Liver (tissue), 9 donors: ENCODE data around the gene NR1I3. TPM values are rescaled to one million over a fixed set of nuclear protein-coding genes. Genes with fewer than 3 reads are reported as not detected.

Experiments used
- DNase-seq: peaks from one replicate; pipeline ENCODE4 v3.0.0-alpha.2; 2017; ENCODE audit warnings: low spot score
- H3K27ac ChIP-seq, 2 donors: one replicate each; pipeline ENCODE4 v1.7.0; 2013; ENCODE audit warnings: inconsistent platforms in 2 of 2, low read length in 2 of 2, control low read depth in 1 of 2, low read depth in 1 of 2, mild to moderate bottlenecking in 1 of 2
- H3K27me3 ChIP-seq, 4 donors: one replicate each; pipeline versions ENCODE4 v1.6.1 to v1.7.0; 2013; ENCODE audit warnings: low read length in 3 of 4, inconsistent platforms in 1 of 4, mild to moderate bottlenecking in 1 of 4, moderate library complexity in 1 of 4; ENCODE audit not compliant: control insufficient read depth in 4 of 4, insufficient read depth in 4 of 4
- H3K36me3 ChIP-seq, 4 donors: one replicate each; pipeline versions ENCODE4 v1.6.1 to v1.7.0; 2013; ENCODE audit warnings: low read length in 3 of 4, mild to moderate bottlenecking in 3 of 4, low read depth in 1 of 4, moderate library complexity in 1 of 4; ENCODE audit not compliant: control insufficient read depth in 4 of 4, insufficient read depth in 3 of 4
- H3K4me1 ChIP-seq, 4 donors: one replicate each; pipeline versions ENCODE4 v1.6.1 to v1.7.0; 2013; ENCODE audit warnings: low read length in 3 of 4, mild to moderate bottlenecking in 3 of 4, moderate library complexity in 1 of 4; ENCODE audit not compliant: control insufficient read depth in 4 of 4, insufficient read depth in 4 of 4
- H3K4me3 ChIP-seq, 3 donors: one replicate each; pipeline versions ENCODE4 v1.6.1 to v1.7.0; 2013; ENCODE audit warnings: low read length in 3 of 3, control low read depth in 1 of 3, low read depth in 1 of 3, mild to moderate bottlenecking in 1 of 3
- H3K9ac ChIP-seq, 2 donors: one replicate each; pipeline ENCODE4 v1.7.0; 2013; ENCODE audit warnings: low read length in 2 of 2, mild to moderate bottlenecking in 2 of 2, moderate library complexity in 2 of 2, control low read depth in 1 of 2, low read depth in 1 of 2
- H3K9me3 ChIP-seq, 4 donors: one replicate each; pipeline versions ENCODE4 v1.6.1 to v1.7.0; 2013; ENCODE audit warnings: low read length in 3 of 4; ENCODE audit not compliant: control insufficient read depth in 4 of 4
- ATF3 ChIP-seq: IDR thresholded peaks from 2 replicates; pipeline ENCODE4 v1.6.1; 2016; ENCODE audit warnings: antibody characterized with exemption
- EGR1 ChIP-seq, 2 donors: IDR thresholded peaks; 2 replicates each; pipeline ENCODE4 v1.6.1; 2016 to 2018; ENCODE audit warnings: antibody characterized with exemption in 2 of 2, low read depth in 2 of 2
- FOXA1 ChIP-seq: IDR thresholded peaks from 2 replicates; pipeline ENCODE4 v1.6.1; 2016; ENCODE audit warnings: antibody characterized with exemption
- FOXA2 ChIP-seq: IDR thresholded peaks from 2 replicates; pipeline ENCODE4 v1.6.1; 2016; ENCODE audit warnings: antibody characterized with exemption
- GABPA ChIP-seq, 2 donors: IDR thresholded peaks in 1 of 2; conservative IDR thresholded peaks in 1 of 2; 2 replicates each; pipeline ENCODE4 v1.6.1; 2016; ENCODE audit warnings: antibody characterized with exemption in 2 of 2, mild to moderate bottlenecking in 1 of 2, moderate library complexity in 1 of 2
- HNF4G ChIP-seq: IDR thresholded peaks from 2 replicates; pipeline ENCODE4 v1.6.1; 2016; ENCODE audit warnings: antibody characterized with exemption
- JUND ChIP-seq, 2 donors: IDR thresholded peaks; 2 replicates each; pipeline ENCODE4 v1.6.1; 2016; ENCODE audit warnings: antibody characterized with exemption in 2 of 2
- RAD21 ChIP-seq, 2 donors: IDR thresholded peaks; 2 replicates each; pipeline ENCODE4 v1.6.1; 2016; ENCODE audit warnings: antibody characterized with exemption in 2 of 2, mild to moderate bottlenecking in 2 of 2
- RXRA ChIP-seq, 2 donors: IDR thresholded peaks; 2 replicates each; pipeline ENCODE4 v1.6.1; 2017 to 2018; ENCODE audit warnings: antibody characterized with exemption in 2 of 2, mild to moderate bottlenecking in 1 of 2
- SP1 ChIP-seq: IDR thresholded peaks from 2 replicates; pipeline ENCODE4 v1.6.1; 2018; ENCODE audit warnings: antibody characterized with exemption, mild to moderate bottlenecking
- TAF1 ChIP-seq: conservative IDR thresholded peaks from 2 replicates; pipeline ENCODE4 v1.6.1; 2016; ENCODE audit warnings: antibody characterized with exemption, mild to moderate bottlenecking
- WGBS: extraction: QIAGEN DNeasy Blood & Tissue Kit; methylation state at CpG from one replicate; pipeline ENCODE4 v1.1.7; 2013; 5-methylcytosine and 5-hydroxymethylcytosine counted together
- polyA plus RNA-seq, 2 donors: library from polyadenylated mRNA; stranded (reverse) in 1 of 2; unstranded in 1 of 2; fragments of 200-250 nt in 1 of 2; fragments of >200 nt in 1 of 2; fragmentation: Nextera tagmentation in 1 of 2; extraction: Ambion mirVana in 1 of 2; gene quantifications; one replicate each; pipeline versions ENCODE4 v1.2.1 to v1.2.3, GENCODE V29; 2013 to 2015
- total RNA-seq, 2 donors: library from RNA; depleted of rRNA; stranded (reverse); fragments of >200 nt; gene quantifications; one replicate each; pipeline ENCODE4 v1.2.3, GENCODE V29; 2014
- TF ChIP-seq, protein P1 (sequence below): IDR thresholded peaks from 2 replicates; pipeline ENCODE4 v1.6.1; 2016; ENCODE audit warnings: antibody characterized with exemption, mild to moderate bottlenecking
- TF ChIP-seq, protein P2 (sequence below): fragments of 150-350 bp; IDR thresholded peaks from 2 replicates; pipeline ENCODE4 v1.5.1; 2017; ENCODE audit warnings: improper control_type of control experiment, low read depth, low read length; ENCODE audit not compliant: missing input control
- TF ChIP-seq, protein P3 (sequence below): IDR thresholded peaks from 2 replicates; pipeline ENCODE4 v1.6.1; 2016; ENCODE audit warnings: antibody characterized with exemption
- donor health status: healthy.
- donor health status: healthy.
- donor health status: healthy.
- donor health status: healthy.
- donor health status: healthy.

NR1I3 gene
- total and polyA plus RNA-seq, 4 donors: 10.4 to 128 (median 47.7) TPM

DNA sequence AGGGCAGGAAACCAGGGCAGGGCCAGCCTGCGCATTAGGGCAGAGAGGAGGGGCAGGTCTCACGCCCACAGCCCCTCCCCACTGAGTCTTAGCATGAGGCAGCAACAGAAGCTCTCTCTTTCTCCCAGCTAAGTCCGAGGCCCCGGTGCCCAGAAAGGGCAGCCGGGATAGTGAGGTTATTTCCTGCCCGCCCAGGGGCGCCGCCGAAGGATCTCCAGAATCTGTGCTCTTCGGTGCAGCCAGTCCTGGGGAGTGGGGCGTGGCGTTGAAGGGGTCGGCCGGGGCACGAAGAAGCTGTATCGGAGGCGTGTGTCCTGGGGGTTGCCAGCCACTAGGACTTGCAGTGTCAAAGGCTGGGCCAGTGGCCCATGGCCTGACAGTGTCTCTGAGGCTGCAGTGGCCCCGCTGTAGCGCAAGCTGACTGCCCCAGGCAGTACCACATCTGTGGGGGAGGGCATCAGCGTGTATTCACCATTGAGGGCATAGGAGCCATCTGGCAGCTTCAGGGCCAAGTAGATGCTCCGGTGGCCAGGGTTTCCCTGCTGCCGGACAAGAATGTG, 47.0 kb downstream of the NR1I3 start:
- Histone ChIP-seq H3K27ac (no peak overlapping the region), H3K36me3 (peaks cover 0 to 5% (median under 1%) of the 10 kb centered on the region in 4 donors), H3K9me3 (no peaks in the 10 kb centered on the region), H3K4me1 (peaks cover 9 to 32% (median 19%) of the 10 kb centered on the region in 4 donors), H3K9ac (no peak overlapping the region), H3K27me3 (no peaks in the 10 kb centered on the region), H3K4me3 (no peak overlapping the region)
- WGBS: 79% methylated on average over 22 of the region's 22 CpGs
- no peak for DNase-seq
- TF ChIP-seq SP1 (no peak), FOXA1 (no peak), JUND (IDR thresholded peaks at IDR 0.05) (no peak)

GRCh38 chr1:161189036-161189435, 49.0 kb downstream of the NR1I3 start:
- no peaks in the 10 kb centered on the region for H3K9me3 ChIP-seq
- peaks cover 9 to 20% (median 17%) of the 10 kb centered on the region in 4 donors for H3K4me1 ChIP-seq
- TF ChIP-seq FOXA2: no peak
- TF ChIP-seq ATF3: no peak
- TF ChIP-seq, protein P1, sequence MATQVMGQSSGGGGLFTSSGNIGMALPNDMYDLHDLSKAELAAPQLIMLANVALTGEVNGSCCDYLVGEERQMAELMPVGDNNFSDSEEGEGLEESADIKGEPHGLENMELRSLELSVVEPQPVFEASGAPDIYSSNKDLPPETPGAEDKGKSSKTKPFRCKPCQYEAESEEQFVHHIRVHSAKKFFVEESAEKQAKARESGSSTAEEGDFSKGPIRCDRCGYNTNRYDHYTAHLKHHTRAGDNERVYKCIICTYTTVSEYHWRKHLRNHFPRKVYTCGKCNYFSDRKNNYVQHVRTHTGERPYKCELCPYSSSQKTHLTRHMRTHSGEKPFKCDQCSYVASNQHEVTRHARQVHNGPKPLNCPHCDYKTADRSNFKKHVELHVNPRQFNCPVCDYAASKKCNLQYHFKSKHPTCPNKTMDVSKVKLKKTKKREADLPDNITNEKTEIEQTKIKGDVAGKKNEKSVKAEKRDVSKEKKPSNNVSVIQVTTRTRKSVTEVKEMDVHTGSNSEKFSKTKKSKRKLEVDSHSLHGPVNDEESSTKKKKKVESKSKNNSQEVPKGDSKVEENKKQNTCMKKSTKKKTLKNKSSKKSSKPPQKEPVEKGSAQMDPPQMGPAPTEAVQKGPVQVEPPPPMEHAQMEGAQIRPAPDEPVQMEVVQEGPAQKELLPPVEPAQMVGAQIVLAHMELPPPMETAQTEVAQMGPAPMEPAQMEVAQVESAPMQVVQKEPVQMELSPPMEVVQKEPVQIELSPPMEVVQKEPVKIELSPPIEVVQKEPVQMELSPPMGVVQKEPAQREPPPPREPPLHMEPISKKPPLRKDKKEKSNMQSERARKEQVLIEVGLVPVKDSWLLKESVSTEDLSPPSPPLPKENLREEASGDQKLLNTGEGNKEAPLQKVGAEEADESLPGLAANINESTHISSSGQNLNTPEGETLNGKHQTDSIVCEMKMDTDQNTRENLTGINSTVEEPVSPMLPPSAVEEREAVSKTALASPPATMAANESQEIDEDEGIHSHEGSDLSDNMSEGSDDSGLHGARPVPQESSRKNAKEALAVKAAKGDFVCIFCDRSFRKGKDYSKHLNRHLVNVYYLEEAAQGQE: no peak
- no peak for TF ChIP-seq RXRA (IDR thresholded peaks at IDR 0.05)
- TF ChIP-seq HNF4G: no peak
- TF ChIP-seq JUND (IDR thresholded peaks at IDR 0.05): no peak
- no peak for TF ChIP-seq FOXA1
- no peak for TF ChIP-seq RAD21 (IDR thresholded peaks at IDR 0.05)
- TF ChIP-seq, protein P2, sequence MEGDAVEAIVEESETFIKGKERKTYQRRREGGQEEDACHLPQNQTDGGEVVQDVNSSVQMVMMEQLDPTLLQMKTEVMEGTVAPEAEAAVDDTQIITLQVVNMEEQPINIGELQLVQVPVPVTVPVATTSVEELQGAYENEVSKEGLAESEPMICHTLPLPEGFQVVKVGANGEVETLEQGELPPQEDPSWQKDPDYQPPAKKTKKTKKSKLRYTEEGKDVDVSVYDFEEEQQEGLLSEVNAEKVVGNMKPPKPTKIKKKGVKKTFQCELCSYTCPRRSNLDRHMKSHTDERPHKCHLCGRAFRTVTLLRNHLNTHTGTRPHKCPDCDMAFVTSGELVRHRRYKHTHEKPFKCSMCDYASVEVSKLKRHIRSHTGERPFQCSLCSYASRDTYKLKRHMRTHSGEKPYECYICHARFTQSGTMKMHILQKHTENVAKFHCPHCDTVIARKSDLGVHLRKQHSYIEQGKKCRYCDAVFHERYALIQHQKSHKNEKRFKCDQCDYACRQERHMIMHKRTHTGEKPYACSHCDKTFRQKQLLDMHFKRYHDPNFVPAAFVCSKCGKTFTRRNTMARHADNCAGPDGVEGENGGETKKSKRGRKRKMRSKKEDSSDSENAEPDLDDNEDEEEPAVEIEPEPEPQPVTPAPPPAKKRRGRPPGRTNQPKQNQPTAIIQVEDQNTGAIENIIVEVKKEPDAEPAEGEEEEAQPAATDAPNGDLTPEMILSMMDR: no peak
- TF ChIP-seq SP1: no peak
- no peak for TF ChIP-seq GABPA (IDR thresholded peaks at IDR 0.05 in 1 of 2, conservative IDR thresholded peaks at IDR 0.05 in 1 of 2)
- TF ChIP-seq, protein P3, sequence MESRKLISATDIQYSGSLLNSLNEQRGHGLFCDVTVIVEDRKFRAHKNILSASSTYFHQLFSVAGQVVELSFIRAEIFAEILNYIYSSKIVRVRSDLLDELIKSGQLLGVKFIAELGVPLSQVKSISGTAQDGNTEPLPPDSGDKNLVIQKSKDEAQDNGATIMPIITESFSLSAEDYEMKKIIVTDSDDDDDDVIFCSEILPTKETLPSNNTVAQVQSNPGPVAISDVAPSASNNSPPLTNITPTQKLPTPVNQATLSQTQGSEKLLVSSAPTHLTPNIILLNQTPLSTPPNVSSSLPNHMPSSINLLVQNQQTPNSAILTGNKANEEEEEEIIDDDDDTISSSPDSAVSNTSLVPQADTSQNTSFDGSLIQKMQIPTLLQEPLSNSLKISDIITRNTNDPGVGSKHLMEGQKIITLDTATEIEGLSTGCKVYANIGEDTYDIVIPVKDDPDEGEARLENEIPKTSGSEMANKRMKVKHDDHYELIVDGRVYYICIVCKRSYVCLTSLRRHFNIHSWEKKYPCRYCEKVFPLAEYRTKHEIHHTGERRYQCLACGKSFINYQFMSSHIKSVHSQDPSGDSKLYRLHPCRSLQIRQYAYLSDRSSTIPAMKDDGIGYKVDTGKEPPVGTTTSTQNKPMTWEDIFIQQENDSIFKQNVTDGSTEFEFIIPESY: no peak
- TF ChIP-seq EGR1 (IDR thresholded peaks at IDR 0.05; ENCODE audit: low read depth in 2 of 2): no peak
- TF ChIP-seq TAF1: no peak
- H3K4me3 ChIP-seq: no peak overlapping the region
- no peak for DNase-seq
- H3K27me3 ChIP-seq: no peaks in the 10 kb centered on the region
- no peak overlapping the region for H3K27ac ChIP-seq
- H3K36me3 ChIP-seq: peaks cover 0 to 5% (median under 1%) of the 10 kb centered on the region in 4 donors
- WGBS: 95% methylated on average over 5 of the region's 5 CpGs
- H3K9ac ChIP-seq: no peak overlapping the region
